ENCODE measurements around the gene DPH2.

DNA sequence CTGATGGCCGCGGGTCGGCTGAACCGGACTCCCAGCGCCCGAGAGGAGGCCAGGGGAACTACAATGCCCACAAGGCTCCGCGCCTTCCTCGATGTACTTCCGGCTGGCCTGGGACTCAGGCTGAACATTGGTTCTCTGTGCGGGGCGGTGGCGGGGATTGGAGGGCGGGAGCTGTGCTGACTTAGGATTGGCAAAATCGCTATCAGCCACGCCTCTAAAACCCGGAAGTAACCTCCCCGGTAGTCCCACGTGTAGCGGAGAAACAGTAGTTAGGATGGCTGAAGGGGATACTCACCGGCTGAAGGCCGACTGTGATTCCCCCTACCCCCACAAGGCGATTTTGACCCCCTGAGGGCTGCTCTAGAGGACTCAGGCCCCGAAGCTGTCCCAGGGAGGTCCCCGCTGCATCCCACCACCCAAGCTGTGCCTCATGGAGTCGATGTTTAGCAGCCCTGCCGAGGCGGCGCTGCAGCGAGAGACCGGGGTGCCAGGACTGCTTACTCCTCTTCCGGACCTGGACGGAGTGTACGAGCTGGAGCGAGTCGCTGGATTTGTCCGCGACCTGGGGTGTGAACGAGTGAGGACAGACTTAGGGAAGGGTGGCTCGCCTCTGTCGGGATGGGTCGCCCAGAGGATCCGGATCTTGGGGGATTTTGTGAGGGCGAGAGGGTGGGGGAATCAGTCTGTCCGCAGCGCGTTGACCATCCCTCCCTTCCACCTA, at the start of gene DPH2:
- TF ChIP-seq, protein P1, sequence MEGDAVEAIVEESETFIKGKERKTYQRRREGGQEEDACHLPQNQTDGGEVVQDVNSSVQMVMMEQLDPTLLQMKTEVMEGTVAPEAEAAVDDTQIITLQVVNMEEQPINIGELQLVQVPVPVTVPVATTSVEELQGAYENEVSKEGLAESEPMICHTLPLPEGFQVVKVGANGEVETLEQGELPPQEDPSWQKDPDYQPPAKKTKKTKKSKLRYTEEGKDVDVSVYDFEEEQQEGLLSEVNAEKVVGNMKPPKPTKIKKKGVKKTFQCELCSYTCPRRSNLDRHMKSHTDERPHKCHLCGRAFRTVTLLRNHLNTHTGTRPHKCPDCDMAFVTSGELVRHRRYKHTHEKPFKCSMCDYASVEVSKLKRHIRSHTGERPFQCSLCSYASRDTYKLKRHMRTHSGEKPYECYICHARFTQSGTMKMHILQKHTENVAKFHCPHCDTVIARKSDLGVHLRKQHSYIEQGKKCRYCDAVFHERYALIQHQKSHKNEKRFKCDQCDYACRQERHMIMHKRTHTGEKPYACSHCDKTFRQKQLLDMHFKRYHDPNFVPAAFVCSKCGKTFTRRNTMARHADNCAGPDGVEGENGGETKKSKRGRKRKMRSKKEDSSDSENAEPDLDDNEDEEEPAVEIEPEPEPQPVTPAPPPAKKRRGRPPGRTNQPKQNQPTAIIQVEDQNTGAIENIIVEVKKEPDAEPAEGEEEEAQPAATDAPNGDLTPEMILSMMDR (IDR thresholded peaks at IDR 0.05) = no peak
- no peak for TF ChIP-seq SMAD3 (CRISPR knock-in tag; IDR thresholded peaks at IDR 0.05; ENCODE audit: borderline replicate concordance)
- TF ChIP-seq, protein P2, sequence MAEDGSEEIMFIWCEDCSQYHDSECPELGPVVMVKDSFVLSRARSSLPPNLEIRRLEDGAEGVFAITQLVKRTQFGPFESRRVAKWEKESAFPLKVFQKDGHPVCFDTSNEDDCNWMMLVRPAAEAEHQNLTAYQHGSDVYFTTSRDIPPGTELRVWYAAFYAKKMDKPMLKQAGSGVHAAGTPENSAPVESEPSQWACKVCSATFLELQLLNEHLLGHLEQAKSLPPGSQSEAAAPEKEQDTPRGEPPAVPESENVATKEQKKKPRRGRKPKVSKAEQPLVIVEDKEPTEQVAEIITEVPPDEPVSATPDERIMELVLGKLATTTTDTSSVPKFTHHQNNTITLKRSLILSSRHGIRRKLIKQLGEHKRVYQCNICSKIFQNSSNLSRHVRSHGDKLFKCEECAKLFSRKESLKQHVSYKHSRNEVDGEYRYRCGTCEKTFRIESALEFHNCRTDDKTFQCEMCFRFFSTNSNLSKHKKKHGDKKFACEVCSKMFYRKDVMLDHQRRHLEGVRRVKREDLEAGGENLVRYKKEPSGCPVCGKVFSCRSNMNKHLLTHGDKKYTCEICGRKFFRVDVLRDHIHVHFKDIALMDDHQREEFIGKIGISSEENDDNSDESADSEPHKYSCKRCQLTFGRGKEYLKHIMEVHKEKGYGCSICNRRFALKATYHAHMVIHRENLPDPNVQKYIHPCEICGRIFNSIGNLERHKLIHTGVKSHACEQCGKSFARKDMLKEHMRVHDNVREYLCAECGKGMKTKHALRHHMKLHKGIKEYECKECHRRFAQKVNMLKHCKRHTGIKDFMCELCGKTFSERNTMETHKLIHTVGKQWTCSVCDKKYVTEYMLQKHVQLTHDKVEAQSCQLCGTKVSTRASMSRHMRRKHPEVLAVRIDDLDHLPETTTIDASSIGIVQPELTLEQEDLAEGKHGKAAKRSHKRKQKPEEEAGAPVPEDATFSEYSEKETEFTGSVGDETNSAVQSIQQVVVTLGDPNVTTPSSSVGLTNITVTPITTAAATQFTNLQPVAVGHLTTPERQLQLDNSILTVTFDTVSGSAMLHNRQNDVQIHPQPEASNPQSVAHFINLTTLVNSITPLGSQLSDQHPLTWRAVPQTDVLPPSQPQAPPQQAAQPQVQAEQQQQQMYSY (CRISPR knock-in tag; IDR thresholded peaks at IDR 0.05) = no peak
- TF ChIP-seq NR1H2 (CRISPR knock-in tag; IDR thresholded peaks at IDR 0.05) = no peak
- no peak for TF ChIP-seq TEAD4 (CRISPR knock-in tag; IDR thresholded peaks at IDR 0.05)

Measured in WTC11 (cell line).